ENCODE data around the gene NR3C1. TPM values are rescaled to one million over a fixed set of nuclear protein-coding genes. Genes with fewer than 3 reads are reported as not detected.

The NR3C1 gene
- total RNA-seq, 1 donor from 2014 or later, result 44.6 TPM

DNA sequence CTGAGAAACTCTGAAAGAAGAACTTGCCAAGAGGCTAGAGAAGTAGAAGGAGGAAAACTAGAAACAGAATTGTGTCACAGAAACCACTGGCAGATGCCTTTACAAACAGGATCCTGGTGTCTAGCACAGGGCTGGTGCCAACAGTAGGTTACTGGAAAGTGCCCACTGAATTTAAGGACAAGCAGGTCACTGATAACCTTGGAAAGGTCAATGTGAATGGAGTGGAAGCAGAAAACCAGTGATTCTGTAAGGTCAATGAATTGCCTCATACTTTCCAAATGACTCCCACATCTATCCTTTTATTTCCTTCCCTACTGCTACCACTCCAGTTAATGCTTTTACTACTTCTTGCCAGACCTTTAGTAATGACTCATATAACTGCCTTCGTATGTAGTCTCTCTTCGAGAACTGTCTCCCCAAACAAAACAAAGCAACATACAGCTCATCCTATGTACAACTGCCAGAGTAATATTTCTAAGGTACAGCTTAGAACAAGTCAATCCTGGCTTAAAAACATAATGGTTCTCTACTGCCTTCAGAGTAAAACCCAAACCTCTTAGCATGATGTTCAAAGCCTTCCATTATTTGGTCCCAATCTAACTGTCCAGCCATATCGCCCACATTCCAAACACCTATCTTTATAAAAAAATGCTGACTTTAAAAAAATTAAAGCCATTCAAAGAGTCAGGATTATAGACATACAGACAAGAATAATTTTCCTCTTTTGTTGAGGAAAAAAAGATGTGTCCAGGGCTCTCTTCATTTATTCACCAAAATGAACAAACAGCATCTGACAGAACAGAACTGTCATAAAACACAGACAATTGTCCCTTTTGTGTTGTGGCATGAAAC is 52.5 kb downstream of the NR3C1 start:
- DNase-seq (ENCODE audit: low spot score), result no peak
- H3K4me1 Mint-ChIP-seq (ENCODE audit: low read depth), result peaks cover 46% of the 10 kb centered on the region
- TF ChIP-seq, protein P1, sequence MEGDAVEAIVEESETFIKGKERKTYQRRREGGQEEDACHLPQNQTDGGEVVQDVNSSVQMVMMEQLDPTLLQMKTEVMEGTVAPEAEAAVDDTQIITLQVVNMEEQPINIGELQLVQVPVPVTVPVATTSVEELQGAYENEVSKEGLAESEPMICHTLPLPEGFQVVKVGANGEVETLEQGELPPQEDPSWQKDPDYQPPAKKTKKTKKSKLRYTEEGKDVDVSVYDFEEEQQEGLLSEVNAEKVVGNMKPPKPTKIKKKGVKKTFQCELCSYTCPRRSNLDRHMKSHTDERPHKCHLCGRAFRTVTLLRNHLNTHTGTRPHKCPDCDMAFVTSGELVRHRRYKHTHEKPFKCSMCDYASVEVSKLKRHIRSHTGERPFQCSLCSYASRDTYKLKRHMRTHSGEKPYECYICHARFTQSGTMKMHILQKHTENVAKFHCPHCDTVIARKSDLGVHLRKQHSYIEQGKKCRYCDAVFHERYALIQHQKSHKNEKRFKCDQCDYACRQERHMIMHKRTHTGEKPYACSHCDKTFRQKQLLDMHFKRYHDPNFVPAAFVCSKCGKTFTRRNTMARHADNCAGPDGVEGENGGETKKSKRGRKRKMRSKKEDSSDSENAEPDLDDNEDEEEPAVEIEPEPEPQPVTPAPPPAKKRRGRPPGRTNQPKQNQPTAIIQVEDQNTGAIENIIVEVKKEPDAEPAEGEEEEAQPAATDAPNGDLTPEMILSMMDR (IDR thresholded peaks at IDR 0.05), result no peak
- H3K4me3 Mint-ChIP-seq (ENCODE audit: unreplicated experiment), result no peak overlapping the region
- no peaks in the 10 kb centered on the region for H3K27me3 Mint-ChIP-seq (ENCODE audit: low read depth)
- no peaks in the 10 kb centered on the region for H3K9me3 Mint-ChIP-seq (ENCODE audit: low read depth)
- no peak overlapping the region for H3K27ac Mint-ChIP-seq (ENCODE audit: unreplicated experiment)
- H3K36me3 Mint-ChIP-seq (ENCODE audit: low read depth), result peaks cover 3% of the 10 kb centered on the region

DNA sequence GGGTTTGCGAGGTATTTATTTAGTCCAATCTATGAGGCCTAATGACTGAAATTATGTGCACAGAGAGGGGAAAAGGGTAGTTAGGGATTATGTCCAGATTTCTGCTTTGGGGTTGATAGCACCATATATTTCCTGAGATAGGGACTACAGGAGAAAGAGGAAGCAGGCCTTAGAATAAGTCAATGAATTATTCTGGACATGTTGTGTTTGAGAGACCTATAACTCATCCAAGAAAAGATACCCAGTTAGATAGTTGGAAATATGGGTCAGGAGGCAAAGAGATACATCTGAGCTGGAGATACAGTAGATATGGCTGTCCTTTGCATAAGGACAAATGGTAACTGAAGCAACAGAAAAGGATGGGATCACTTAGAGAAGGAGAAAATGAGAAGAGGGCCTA is 53.1 kb downstream of the NR3C1 start:
- no peaks in the 10 kb centered on the region for H3K27me3 Mint-ChIP-seq (ENCODE audit: low read depth)
- no peak for DNase-seq (ENCODE audit: low spot score)
- H3K9me3 Mint-ChIP-seq (ENCODE audit: low read depth), result no peaks in the 10 kb centered on the region
- H3K36me3 Mint-ChIP-seq (ENCODE audit: low read depth), result peaks cover 3% of the 10 kb centered on the region
- TF ChIP-seq, protein P1 (IDR thresholded peaks at IDR 0.05), result no peak
- no peak overlapping the region for H3K4me3 Mint-ChIP-seq (ENCODE audit: unreplicated experiment)
- H3K4me1 Mint-ChIP-seq (ENCODE audit: low read depth), result peaks cover 42% of the 10 kb centered on the region
- H3K27ac Mint-ChIP-seq (ENCODE audit: unreplicated experiment), result no peak overlapping the region

DNA sequence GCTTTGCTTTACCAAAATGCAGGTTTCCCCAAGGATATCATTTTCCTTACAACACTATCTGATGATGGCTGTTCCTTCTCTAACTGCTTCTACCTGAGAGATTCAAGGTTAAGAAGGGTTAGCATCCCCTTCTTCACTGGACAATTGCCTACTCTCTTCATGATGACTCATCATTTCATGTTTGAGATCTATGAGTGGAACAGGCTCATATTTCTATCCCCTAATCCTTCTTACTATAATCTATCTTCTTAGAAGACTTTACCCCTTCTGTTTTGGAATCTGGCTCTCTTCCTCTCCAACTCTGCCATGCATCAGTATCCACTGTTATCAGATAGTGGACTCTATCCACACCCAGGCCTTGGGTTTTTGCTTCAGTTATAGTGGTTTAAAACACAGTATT is 54.3 kb downstream of the NR3C1 start:
- Mint-ChIP-seq H3K36me3 (ENCODE audit: low read depth) (peaks cover 3% of the 10 kb centered on the region), H3K27me3 (ENCODE audit: low read depth) (no peaks in the 10 kb centered on the region), H3K9me3 (ENCODE audit: low read depth) (peaks cover 2% of the 10 kb centered on the region), H3K4me1 (ENCODE audit: low read depth) (peaks cover 37% of the 10 kb centered on the region), H3K4me3 (ENCODE audit: unreplicated experiment) (no peak overlapping the region), H3K27ac (ENCODE audit: unreplicated experiment) (no peak overlapping the region)
- DNase-seq (ENCODE audit: low spot score), result no peak
- TF ChIP-seq, protein P1 (IDR thresholded peaks at IDR 0.05), result no peak

DNA sequence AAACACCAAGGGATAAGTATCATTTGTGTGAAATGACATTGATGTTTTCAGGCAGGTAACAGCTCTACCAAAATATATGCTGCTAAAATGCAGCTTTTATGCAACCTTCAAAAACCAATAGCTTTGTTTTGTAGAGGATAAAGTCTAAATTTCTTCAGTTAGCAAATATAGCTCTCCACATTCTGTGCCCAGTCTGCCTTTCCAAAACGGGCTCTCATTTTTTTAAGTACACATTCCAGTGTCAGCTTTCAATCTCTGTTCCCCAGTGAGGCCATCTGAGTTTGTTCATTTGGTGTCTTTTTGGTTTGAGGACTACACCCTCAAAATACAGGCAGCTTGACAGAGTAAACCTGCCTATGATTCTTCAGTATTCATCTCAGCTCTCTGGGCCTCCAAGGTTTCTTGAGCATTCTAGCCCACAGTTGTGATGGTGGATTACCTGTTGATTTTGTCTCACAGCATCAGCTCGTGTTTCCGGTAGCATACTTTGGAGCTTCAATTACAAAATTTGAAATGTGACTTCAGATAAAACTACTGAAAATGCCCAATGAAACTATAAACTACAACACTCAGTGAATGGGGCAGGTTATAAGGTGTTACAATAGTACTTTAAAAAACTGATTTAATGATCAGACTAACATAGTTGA is 55.7 kb downstream of the NR3C1 start:
- TF ChIP-seq, protein P1 (IDR thresholded peaks at IDR 0.05), result no peak
- H3K4me3 Mint-ChIP-seq (ENCODE audit: unreplicated experiment), result no peak overlapping the region
- peak overlapping the region; percentile 84 for H3K27ac Mint-ChIP-seq (ENCODE audit: unreplicated experiment)
- H3K36me3 Mint-ChIP-seq (ENCODE audit: low read depth), result no peaks in the 10 kb centered on the region
- H3K27me3 Mint-ChIP-seq (ENCODE audit: low read depth), result no peaks in the 10 kb centered on the region
- no peak for DNase-seq (ENCODE audit: low spot score)
- peaks cover 28% of the 10 kb centered on the region for H3K4me1 Mint-ChIP-seq (ENCODE audit: low read depth)
- H3K9me3 Mint-ChIP-seq (ENCODE audit: low read depth), result peaks cover 2% of the 10 kb centered on the region

DNA sequence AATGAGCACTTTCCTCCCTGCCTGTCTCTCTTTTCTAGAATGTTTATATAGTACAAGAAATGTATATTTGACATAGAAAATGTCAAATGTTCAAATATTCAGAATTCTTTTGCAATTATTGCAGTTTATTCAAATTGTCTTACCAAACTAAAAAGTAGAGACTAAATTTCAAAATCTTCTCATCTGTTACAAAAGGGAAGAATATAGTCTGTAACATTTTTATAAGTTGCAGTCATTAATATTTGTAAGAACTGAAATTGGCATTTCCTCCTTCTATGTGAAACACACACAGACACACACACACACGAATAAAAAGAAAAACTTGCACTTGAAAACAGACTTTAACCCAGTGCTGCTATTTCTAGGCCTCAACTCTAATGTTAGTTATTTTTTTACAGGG is 56.4 kb downstream of the NR3C1 start:
- no peak for DNase-seq (ENCODE audit: low spot score)
- H3K27me3 Mint-ChIP-seq (ENCODE audit: low read depth), result no peaks in the 10 kb centered on the region
- no peak overlapping the region for H3K4me3 Mint-ChIP-seq (ENCODE audit: unreplicated experiment)
- no peaks in the 10 kb centered on the region for H3K36me3 Mint-ChIP-seq (ENCODE audit: low read depth)
- peak overlapping the region; percentile 84 for H3K27ac Mint-ChIP-seq (ENCODE audit: unreplicated experiment)
- peaks cover 2% of the 10 kb centered on the region for H3K9me3 Mint-ChIP-seq (ENCODE audit: low read depth)
- TF ChIP-seq, protein P1 (IDR thresholded peaks at IDR 0.05), result no peak
- peaks cover 33% of the 10 kb centered on the region for H3K4me1 Mint-ChIP-seq (ENCODE audit: low read depth)

Measured in chondrocyte (in vitro differentiated cells).